RWPE2 (cell line): ENCODE data around the gene ARHGEF11.
A peak's percentile ranks its signal among the peaks of the same experiment; 100 is the strongest.

Source experiments
- ATAC-seq: fragments of 200-7000 bp; cut with Tn5 transposase; 3 replicates; pipeline ENCODE4 v1.9.1; 2021; ENCODE audit warnings: low read depth
- DNase-seq: peaks from one replicate; pipeline ENCODE4 v3.0.0-alpha.2; 2020; ENCODE audit warnings: low spot score
- H3K27ac ChIP-seq: fragments of 450-650 bp; 2 replicates; pipeline ENCODE4 v1.5.1; 2017; ENCODE audit warnings: mild to moderate bottlenecking; ENCODE audit not compliant: poor library complexity, severe bottlenecking
- H3K27me3 ChIP-seq: fragments of 250-450 bp; sonication (Bioruptor Pico); 2 replicates; pipeline ENCODE4 v1.5.1; 2021; ENCODE audit warnings: mild to moderate bottlenecking, moderate library complexity; ENCODE audit not compliant: insufficient read depth, poor library complexity, severe bottlenecking
- H3K36me3 ChIP-seq: fragments of 250-450 bp; sonication (Bioruptor Pico); 2 replicates; pipeline ENCODE4 v1.5.1; 2020; ENCODE audit warnings: low read depth, mild to moderate bottlenecking, moderate library complexity
- H3K4me1 ChIP-seq: fragments of 250-450 bp; sonication (Bioruptor Pico); 2 replicates; pipeline ENCODE4 v1.5.1; 2021; ENCODE audit warnings: mild to moderate bottlenecking, moderate library complexity; ENCODE audit not compliant: insufficient read depth, poor library complexity, severe bottlenecking
- H3K4me3 ChIP-seq: fragments of 250-450 bp; sonication (Bioruptor Pico); 2 replicates; pipeline ENCODE4 v1.5.1; 2021; ENCODE audit warnings: mild to moderate bottlenecking, moderate library complexity; ENCODE audit not compliant: severe bottlenecking
- H3K9me3 ChIP-seq: fragments of 250-450 bp; sonication (Bioruptor Pico); 2 replicates; pipeline ENCODE4 v1.5.1; 2021; ENCODE audit warnings: mild to moderate bottlenecking, moderate library complexity; ENCODE audit not compliant: severe bottlenecking
- CTCF ChIP-seq: fragments of 450-650 bp; IDR thresholded peaks from one replicate; pipeline ENCODE4 v1.5.1; 2017; ENCODE audit warnings: mild to moderate bottlenecking, moderate library complexity; ENCODE audit not compliant: poor library complexity, severe bottlenecking

ARHGEF11 gene

GRCh38 chr1:156958247-156958714, 87.3 kb downstream of the ARHGEF11 start:
- Histone ChIP-seq H3K36me3 (peaks cover 32% of the 10 kb centered on the region), H3K27me3 (no peaks in the 10 kb centered on the region), H3K4me3 (no peak overlapping the region), H3K9me3 (no peaks in the 10 kb centered on the region), H3K4me1 (no peaks in the 10 kb centered on the region), H3K27ac (no peak overlapping the region)
- DNase-seq (no peak), ATAC-seq (peak; percentile 19; the same call in 2 of the 3 replicates)
- TF ChIP-seq CTCF, result no peak

- ATAC-seq (no peak), DNase-seq (no peak)
- Histone ChIP-seq H3K4me1 (no peaks in the 10 kb centered on the region), H3K27ac (no peak overlapping the region), H3K27me3 (no peaks in the 10 kb centered on the region), H3K36me3 (peaks cover 28% of the 10 kb centered on the region), H3K4me3 (no peak overlapping the region), H3K9me3 (no peaks in the 10 kb centered on the region)
- no peak for TF ChIP-seq CTCF
These were observed 87.9 kb downstream of the ARHGEF11 start for GRCh38 chr1:156957634-156958033.

- Histone ChIP-seq H3K36me3 (peaks cover 20% of the 10 kb centered on the region), H3K4me3 (no peak overlapping the region), H3K27ac (no peak overlapping the region), H3K4me1 (no peaks in the 10 kb centered on the region), H3K27me3 (no peaks in the 10 kb centered on the region), H3K9me3 (no peaks in the 10 kb centered on the region)
- no peak for DNase-seq
- no peak for ATAC-seq
- TF ChIP-seq CTCF, result no peak
These were observed 89.2 kb downstream of the ARHGEF11 start for GRCh38 chr1:156956333-156956732.

- H3K27ac ChIP-seq, result no peak overlapping the region
- DNase-seq, result no peak
- peaks cover 13% of the 10 kb centered on the region for H3K36me3 ChIP-seq
These were observed 92.0 kb downstream of the ARHGEF11 start for GRCh38 chr1:156953571-156953970.

More at GRCh38 chr1:156953571-156953970, 92.0 kb downstream of the ARHGEF11 start:
- H3K9me3 ChIP-seq, result no peaks in the 10 kb centered on the region
- TF ChIP-seq CTCF, result no peak
- H3K4me1 ChIP-seq, result no peaks in the 10 kb centered on the region
- ATAC-seq, result no peak
- H3K4me3 ChIP-seq, result no peak overlapping the region
- no peaks in the 10 kb centered on the region for H3K27me3 ChIP-seq
